Skeletal muscle cell (primary cell): ENCODE data around the gene DUSP19.

ENCODE experiments used
- DNase-seq: peaks from one replicate; pipeline ENCODE4 v3.0.0-alpha.2; 2010; ENCODE audit warnings: low read depth
- H3K4me3 ChIP-seq: 2 replicates; pipeline ENCODE4 v1.5.1; 2011; ENCODE audit warnings: low read depth, mild to moderate bottlenecking, control low read depth, low read length, moderate library complexity

The DUSP19 gene

GRCh38 chr2:183123117-183123958 lies 44.8 kb downstream of the DUSP19 start:
- no peak for DNase-seq
- peak overlapping the region; percentile 96 for H3K4me3 ChIP-seq

DNA sequence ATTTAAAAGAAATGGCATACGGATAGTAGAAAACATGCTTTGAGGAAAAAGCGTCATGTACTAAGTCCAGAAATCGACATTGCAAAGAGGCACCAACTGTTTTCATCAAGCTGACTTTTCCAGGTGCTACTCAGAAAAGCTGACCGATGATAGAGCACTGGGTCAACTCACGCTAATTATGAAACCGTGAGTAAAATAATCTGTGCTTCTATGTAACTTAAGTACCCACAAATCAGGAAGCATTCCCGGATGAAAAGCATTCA lies 45.3 kb downstream of the DUSP19 start:
- DNase-seq, result no peak
- peak overlapping the region; percentile 96 for H3K4me3 ChIP-seq

DNA sequence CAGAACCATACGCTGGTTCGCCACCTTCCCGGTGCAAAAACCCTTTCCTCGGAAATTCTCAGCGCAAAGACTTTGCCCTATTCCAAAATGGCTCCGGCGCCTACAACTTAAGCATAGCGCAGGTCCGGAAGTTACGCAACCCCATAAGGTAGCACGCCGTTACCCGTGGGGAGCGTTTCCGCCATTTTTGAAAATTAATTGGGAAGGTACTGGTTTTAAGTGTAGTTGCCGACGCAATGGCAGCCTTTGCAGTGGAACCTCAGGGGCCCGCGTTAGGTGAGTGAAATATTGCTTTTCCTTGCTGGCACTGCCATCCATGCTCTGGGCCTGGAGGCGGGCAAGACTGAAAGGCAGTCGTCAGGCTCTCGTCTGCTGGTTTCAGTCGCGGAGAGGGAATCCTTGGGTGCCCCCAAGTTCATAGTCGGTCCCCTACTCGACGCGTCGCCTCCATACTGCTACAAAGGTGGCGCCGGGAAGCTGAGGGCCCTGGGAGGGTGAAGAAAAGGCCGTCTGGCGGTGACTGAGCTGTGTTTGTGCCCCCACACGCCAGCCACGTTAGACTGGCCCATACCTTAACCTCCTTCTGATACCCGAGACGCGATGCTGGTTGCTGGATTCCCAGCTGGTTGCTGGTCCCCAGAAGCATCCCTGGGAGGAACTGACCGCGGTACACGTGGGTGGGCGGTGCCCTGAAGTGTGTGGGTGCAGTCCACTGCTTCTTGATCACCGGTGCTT lies 45.8 kb downstream of the DUSP19 start, which contains the start of gene NUP35:
TSS of gene NUP35 (plus strand) at position 222 of the 735 bp plus-strand sequence. CDS start at position 237, 15 bp downstream.
- peak within 1 kb of the TSS; percentile 96 for H3K4me3 ChIP-seq
- peak; percentile 63 for DNase-seq

DNA sequence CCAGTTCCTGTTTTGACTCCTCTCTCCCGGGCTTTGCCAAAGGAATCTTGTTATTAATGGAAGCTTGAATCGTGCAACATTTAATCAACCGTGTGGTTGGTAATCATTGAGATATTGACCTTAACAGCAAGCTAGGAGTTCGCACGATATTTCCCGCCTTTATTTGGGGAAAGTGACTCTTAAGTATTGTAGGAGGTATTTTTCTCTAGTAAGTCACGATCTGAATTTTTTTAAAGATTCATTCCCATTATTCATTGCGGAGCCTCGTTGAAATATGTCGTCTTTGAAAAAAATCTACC lies 46.4 kb downstream of the DUSP19 start:
- H3K4me3 ChIP-seq, result peak overlapping the region; percentile 96
- no peak for DNase-seq

DNA sequence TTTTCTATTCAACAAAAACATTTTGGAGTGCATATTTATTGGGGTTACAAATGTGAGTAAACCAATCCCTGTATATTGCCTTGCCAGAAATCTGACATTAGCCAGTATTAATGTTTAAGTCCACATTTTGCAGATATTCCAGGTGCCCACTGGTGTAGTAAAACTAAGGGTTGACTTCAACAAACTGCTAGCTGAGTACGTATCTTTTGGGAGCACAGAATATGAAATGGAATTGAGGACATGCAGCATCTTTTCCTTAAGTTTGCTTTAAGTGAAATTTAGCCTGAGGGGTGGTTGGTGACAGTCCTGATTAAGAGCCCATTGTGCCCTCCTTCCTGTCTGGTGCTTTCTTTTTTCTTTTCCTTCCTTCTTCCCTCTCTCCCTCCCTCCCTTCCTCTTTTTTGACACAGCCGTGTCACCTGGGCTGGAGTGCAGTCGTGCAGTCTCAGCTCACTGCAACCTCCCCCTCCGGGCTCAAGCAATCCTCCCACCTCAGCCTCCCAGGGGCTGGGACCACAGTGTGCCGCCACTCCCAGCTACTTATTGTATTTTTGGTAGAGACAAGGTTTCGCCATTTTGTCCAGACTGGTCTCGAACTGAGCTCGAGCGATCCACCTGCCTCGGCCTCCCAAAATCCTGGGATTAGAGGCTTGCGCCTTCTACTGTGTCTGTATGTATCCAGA lies 47.3 kb downstream of the DUSP19 start:
- no peak for DNase-seq
- no peak overlapping the region for H3K4me3 ChIP-seq

DNA sequence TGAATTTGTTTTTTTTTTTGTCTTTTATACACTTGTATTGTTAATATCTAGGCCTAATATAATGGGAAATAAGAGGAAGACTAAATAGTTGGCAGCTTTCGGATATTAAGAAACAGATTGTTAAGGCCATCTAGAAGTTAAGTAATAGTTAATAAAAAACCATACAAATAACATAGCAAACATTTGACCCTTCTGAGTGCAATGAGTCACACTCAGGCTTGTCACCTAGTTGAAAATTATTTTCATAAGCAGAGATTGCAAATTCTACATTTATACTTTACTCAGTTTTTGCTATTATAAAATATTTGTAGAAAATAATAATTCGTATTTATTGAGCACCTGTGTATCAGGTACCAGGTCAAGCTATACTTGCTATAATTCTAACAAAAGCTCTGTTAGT lies 48.1 kb downstream of the DUSP19 start:
- no peak overlapping the region for H3K4me3 ChIP-seq
- DNase-seq, result no peak

DNA sequence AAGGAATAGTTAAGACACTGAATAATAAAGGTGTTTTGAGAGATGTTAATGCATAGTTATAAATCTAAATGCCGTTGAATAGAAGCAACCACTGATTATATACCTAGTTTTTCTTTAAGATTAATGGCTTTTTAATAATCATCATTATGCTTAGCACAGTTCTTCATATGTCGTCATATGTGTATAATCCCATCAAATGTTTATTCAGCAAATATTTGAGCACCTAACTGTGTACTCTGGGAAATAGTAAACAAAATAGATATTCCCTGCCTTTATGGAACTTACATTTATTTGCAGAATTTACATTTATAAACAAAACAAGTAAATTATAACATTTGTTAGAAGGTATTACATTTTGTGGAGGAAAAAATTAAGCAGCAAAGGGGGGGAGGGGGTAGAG lies 55.5 kb downstream of the DUSP19 start:
- no peak overlapping the region for H3K4me3 ChIP-seq
- DNase-seq, result no peak

- DNase-seq, result peak; percentile 16
- H3K4me3 ChIP-seq, result no peak overlapping the region
Measured at GRCh38 chr2:183148955-183149354, 70.4 kb downstream of the DUSP19 start.

DNA sequence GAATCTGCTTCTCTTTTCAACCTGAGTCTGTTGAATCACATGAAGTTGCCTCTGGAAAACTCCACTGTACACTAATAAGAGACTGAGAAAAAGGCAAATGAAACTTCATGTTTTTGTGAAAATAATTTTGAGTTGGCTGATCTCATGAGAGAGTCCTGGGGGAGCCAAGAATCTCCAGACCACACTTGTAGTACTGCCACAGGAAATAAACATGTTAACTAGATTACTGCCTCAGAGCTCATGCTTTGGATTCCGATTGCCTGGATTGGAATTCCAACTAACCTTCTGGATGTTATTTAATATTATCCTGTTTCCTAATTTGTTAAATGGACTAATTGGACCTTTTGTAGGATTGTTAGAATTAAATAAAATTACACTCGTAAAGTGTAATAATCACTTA lies 70.9 kb downstream of the DUSP19 start:
- peak; percentile 17 for DNase-seq
- no peak overlapping the region for H3K4me3 ChIP-seq
